ENCODE data around the gene PIF1. TPM values are rescaled to one million over a fixed set of nuclear protein-coding genes. Genes with fewer than 3 reads are reported as not detected.

The PIF1 gene
- total RNA-seq, 1 experiment from 2014 or later = 51.5 TPM

- no TSS peak for BruUV-seq (replicated peaks)
- Mint-ChIP-seq H3K9me3 (ENCODE audit: low read depth, unreplicated experiment) (no peaks in the 10 kb centered on the region), H3K36me3 (ENCODE audit: insufficient read depth, unreplicated experiment) (peaks cover 26% of the 10 kb centered on the region), H3K27ac (ENCODE audit: unreplicated experiment) (no peak overlapping the region), H3K27me3 (ENCODE audit: unreplicated experiment) (peaks cover 21% of the 10 kb centered on the region), H3K4me1 (ENCODE audit: low read depth, unreplicated experiment) (peaks cover 8% of the 10 kb centered on the region), H3K4me3 (ENCODE audit: low read depth, unreplicated experiment) (no peak overlapping the region)
- CTCF ChIA-PET = interaction anchor here (0.7 kb wide), 1 partner anchor 171 kb away, joined by 3 read pairs; no protein-coding TSS in a partner anchor
- no peak for DNase-seq
- TF ChIP-seq CTCF (IDR thresholded peaks at IDR 0.05; ENCODE audit: unreplicated experiment) = no peak
- intact Hi-C loops (cut with micrococcal nuclease; ENCODE audit: unreplicated experiment) = no loop called here
These were observed 18.5 kb upstream of the PIF1 start for GRCh38 chr15:64843991-64844390.

- CTCF ChIA-PET = interaction anchor here (0.7 kb wide), 1 partner anchor 170 kb away, joined by 3 read pairs; no protein-coding TSS in a partner anchor
- H3K9me3 Mint-ChIP-seq (ENCODE audit: low read depth, unreplicated experiment) = no peaks in the 10 kb centered on the region
- peaks cover 8% of the 10 kb centered on the region for H3K4me1 Mint-ChIP-seq (ENCODE audit: low read depth, unreplicated experiment)
- TF ChIP-seq CTCF (IDR thresholded peaks at IDR 0.05; ENCODE audit: unreplicated experiment) = no peak
- peak overlapping the region; percentile 73 for H3K27ac Mint-ChIP-seq (ENCODE audit: unreplicated experiment)
- H3K36me3 Mint-ChIP-seq (ENCODE audit: insufficient read depth, unreplicated experiment) = peaks cover 26% of the 10 kb centered on the region
- DNase-seq = no peak
- H3K4me3 Mint-ChIP-seq (ENCODE audit: low read depth, unreplicated experiment) = peak overlapping the region; percentile 80
- intact Hi-C loops (cut with micrococcal nuclease; ENCODE audit: unreplicated experiment) = no loop called here
- BruUV-seq (replicated peaks) = no TSS peak
- peaks cover 30% of the 10 kb centered on the region for H3K27me3 Mint-ChIP-seq (ENCODE audit: unreplicated experiment)
These were observed 17.6 kb upstream of the PIF1 start for GRCh38 chr15:64842986-64843561.

- Mint-ChIP-seq H3K27me3 (ENCODE audit: unreplicated experiment) (peaks cover 32% of the 10 kb centered on the region), H3K4me3 (ENCODE audit: low read depth, unreplicated experiment) (peak overlapping the region; percentile 80), H3K27ac (ENCODE audit: unreplicated experiment) (peak overlapping the region; percentile 73), H3K9me3 (ENCODE audit: low read depth, unreplicated experiment) (no peaks in the 10 kb centered on the region), H3K36me3 (ENCODE audit: insufficient read depth, unreplicated experiment) (peaks cover 26% of the 10 kb centered on the region), H3K4me1 (ENCODE audit: low read depth, unreplicated experiment) (peaks cover 8% of the 10 kb centered on the region)
- intact Hi-C loops (cut with micrococcal nuclease; ENCODE audit: unreplicated experiment) = no loop called here
- DNase-seq = no peak
- TSS peak; percentile 79 for BruUV-seq (replicated peaks)
- TF ChIP-seq CTCF (IDR thresholded peaks at IDR 0.05; ENCODE audit: unreplicated experiment) = no peak
- CTCF ChIA-PET = no interaction called here
These were observed 16.9 kb upstream of the PIF1 start for GRCh38 chr15:64842096-64842939.

GRCh38 chr15:64841344-64842095, 16.1 kb upstream of the PIF1 start, which contains the start of gene PLEKHO2:
TSS of gene PLEKHO2 (plus strand) at chr15:64841915. CDS start at chr15:64842017, 102 bp downstream.
- CTCF ChIA-PET = interaction anchor here (0.6 kb wide), 2 partner anchors 381 to 1860 kb away, joined by 3 to 7 read pairs; partner anchors contain the start of genes SMAD6 and ZNF609
- peak within 1 kb of the TSS; percentile 73 for H3K27ac Mint-ChIP-seq (ENCODE audit: unreplicated experiment)
- no peaks in the 10 kb centered on the region for H3K9me3 Mint-ChIP-seq (ENCODE audit: low read depth, unreplicated experiment)
- intact Hi-C loops (cut with micrococcal nuclease; ENCODE audit: unreplicated experiment) = no loop called here
- peaks cover 12% of the 10 kb centered on the region for H3K4me1 Mint-ChIP-seq (ENCODE audit: low read depth, unreplicated experiment)
- peak; percentile 25 for TF ChIP-seq CTCF (IDR thresholded peaks at IDR 0.05; ENCODE audit: unreplicated experiment)
- BruUV-seq (replicated peaks) = no TSS peak
- peak; percentile 93 for DNase-seq
- peak within 1 kb of the TSS; percentile 80 for H3K4me3 Mint-ChIP-seq (ENCODE audit: low read depth, unreplicated experiment)
- H3K27me3 Mint-ChIP-seq (ENCODE audit: unreplicated experiment) = peaks cover 32% of the 10 kb centered on the region
- peaks cover 26% of the 10 kb centered on the region for H3K36me3 Mint-ChIP-seq (ENCODE audit: insufficient read depth, unreplicated experiment)
